Fibroblast of the conjunctiva (primary cell): ENCODE measurements around the gene CYB5D1.

ENCODE experiments used
- DNase-seq: peaks from one replicate; pipeline ENCODE4 v3.0.0-alpha.2; 2010; ENCODE audit warnings: low read depth

Gene CYB5D1

DNA sequence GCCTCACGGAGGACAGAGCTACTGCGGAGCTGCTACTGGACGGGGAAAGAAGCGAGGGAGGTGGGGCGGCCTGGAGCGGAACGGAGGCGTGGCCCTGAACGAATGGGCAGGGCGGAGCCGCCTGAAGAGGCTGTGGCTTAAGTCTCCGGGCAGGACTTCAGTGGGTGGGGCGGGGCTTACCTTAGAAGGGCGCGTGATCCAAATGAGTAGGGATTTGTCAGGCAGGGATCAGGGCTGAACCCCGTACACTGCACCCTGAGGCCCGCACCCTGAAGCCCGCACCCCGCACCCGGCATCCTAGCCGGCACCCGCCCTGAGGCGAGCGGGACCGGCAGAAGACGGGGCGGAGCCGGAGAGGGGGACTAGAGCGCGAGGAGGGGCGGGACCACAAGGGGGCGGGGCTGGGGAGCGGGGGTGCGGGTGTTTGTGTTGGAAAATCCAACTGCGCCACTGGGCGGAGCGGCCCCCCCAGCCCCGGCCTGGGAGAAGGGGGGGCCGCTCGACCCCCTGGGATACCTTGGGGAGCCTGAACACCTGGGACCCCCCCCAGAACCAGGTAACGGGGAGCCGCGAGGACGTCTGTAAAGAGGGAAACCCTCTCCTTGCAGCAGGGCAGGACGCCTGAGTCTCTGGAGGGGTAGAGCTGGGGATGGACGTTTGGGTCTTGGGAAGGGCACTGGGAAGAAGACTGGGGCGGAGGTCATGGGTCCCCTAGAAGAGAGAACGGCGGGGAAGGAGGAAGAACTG lies 23.8 kb upstream of the CYB5D1 start, which contains the start of gene KDM6B:
TSS of gene KDM6B (plus strand) at position 423 of the 747 bp plus-strand sequence. CDS start 11,338 bp downstream, outside the sequence.
- peak; percentile 84 for DNase-seq

DNA sequence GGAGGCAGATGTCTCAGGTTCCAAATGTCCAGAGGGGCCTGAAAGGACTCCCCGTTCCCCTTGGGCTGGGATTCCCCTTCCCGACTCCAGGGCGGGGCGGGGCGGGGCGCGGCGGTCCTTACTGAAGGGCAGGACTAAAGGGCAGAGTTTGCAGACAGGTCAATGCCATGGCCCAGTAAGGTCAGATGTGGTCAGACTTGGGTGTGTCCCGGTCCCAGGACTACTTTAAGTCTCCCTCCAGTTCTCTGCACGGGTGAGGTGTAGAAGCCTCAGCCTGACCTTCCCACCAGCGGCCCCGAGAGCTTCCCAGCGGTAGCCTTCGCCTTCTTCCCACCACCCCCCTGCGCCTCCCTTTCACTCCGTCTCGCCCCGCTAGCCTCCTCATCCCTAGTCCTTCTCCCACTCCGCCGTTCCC lies 23.3 kb upstream of the CYB5D1 start:
- DNase-seq: no peak

DNA sequence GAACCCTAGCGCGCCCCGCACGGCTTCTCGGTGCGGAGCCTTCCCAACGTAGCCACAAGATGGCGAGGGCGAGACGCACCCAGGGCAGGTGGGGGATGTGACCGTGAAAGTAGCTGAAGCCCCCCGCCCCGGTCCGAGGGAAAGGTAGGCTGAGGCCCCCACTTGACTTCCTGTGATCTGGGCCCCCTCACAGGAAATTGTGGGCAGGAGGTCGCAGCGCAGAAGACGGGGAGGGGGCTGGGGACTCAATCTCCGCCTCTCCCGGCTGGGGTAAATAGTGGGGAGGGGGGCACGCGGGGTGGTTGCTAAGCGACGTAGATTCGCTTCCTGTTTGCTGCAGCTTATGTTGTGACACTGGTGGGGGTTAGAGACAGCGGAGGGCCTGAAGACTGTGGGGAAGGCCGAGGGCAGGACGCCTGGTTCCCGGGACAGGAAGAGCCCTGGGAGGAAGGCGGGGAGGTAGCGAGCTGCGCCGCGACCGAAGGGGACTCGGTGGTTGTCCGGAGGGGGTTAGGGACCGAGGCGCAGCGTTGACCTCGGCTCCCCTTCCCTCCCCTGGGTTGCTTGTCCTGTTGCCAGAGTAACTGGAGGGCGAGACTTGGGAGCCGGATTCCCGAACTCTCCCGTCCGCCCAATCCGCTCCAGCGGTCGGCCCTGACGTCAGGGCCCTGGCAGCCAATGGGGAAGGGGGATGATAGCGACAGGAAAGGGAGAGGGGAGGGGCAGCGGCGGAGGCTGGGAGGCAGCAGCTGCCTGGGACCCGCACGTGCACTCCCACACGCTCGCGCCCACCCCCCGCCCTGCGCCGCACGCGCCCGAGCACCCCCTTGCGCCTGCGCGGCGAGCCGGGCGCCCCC lies 22.6 kb upstream of the CYB5D1 start:
- peak; percentile 97 for DNase-seq

DNA sequence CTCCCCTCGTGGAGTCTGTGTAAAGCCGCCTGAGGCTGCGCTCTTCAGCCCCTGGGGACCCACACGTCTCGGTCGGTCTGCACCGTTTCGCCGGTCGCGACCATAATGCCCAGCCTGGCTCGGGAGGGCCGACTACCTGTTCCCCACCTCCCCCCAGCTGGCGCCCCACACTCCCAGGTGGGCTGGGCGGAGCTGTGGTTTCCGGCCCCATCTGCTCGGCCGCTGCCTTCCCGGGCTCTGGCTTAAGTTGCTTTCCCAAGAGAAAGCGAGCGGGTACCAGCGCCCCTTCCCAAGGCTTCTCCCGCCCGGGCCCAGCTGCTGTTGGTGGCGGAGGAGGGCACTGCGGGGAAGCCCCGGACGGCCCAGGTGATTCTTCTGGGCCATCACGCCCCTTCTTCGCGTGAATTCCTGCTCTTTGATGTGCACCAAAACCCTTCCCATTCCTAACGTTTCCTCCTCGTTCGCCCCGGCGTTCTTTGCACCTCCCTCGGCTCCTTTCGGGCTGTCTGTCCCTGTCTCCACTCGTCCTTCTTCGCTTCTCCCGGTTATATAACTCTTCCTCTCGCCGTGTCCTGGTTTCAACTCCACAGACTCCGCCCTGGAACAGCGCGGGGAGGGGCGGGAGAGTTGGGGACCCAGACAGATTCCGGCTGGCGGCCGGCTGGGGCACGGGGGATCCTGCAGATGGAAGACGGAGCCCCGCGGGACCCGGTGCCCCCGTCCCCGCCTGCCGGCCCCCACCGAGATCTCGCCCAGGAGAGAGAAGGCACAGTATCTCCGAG lies 21.8 kb upstream of the CYB5D1 start:
- no peak for DNase-seq

GRCh38 chr17:7836596-7837407 lies 21.0 kb upstream of the CYB5D1 start:
- DNase-seq: peak; percentile 95

GRCh38 chr17:7837408-7838088 lies 20.3 kb upstream of the CYB5D1 start:
- DNase-seq: no peak

DNA sequence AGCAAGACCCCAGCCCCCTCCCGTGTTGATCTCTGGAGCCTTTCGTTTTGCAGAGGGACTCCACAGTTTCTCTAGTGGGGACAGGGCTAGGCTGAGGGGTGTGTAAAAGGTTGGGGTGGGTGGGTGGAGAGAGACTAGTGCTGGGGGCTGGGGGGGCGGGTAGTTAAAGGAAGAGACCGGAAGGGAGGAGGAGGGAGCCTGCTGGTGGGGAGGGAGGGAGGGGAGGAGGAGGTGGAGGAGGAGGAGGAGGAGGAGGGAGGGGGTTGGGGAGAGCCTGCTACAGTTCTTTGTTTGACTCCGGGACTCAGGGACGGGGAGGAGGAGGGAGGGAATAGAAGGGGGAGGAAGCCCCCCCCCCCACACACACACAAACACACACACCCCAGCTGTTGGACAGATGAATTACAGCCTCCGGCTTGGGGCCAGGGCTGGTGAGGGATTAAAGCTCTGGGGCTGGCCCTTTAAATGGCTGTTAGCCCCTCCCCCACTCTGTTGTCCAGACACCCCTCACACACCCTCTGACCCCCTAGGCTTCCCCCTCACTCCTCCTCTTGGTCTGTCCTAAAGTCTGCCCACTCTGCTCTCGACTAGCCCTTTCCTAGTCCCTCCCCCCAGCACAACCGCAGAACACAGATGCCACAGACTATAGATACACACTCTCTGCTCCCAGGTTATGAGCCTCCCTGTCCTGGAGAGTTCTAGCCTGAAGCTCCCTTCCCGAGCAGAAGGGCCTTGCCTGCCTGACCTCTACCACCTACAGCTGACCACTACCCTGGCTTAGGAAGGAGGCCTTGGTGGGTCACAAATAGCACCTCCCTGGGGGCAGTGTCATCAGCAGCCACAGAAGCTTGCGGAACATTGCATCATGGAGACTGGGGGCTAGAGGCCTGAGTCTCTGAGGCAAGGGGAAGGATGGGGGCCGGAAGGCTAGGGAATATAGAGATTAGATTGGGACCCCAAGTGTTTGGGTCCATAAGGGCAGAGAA lies 19.4 kb upstream of the CYB5D1 start:
- peak; percentile 69 for DNase-seq

DNA sequence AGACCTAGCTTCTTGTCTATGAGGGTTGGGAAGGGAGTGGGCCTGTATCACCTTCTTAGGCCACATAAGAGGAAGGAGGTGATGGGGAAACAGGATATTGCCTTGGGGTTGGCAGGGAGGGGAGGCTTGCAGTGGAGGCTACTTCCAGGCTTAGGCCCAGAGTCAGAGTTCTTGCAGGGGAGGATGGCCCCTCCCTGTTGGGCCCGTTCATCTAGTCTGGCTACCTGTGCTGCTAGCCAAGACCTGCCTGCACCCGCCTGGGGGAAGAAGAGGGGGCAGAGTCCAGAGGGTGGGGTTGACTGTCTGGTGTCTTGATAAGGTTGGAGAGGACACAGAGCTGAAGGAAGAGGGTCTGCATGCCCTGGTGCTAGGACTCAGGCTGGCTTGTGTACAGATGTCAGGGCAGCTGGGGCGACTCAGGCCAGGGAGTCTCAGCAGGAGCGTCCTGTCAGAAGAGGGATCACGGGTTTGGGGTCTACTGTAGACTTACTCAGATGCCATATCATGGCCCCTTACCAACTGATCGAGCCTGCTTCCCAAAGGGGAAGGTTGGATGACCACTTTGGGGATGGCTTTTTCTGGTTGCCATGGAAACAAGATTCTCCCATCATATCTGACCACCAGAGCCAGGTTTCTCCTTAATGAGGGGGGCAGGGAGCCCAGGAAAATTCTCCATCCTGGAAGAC lies 18.5 kb upstream of the CYB5D1 start:
- no peak for DNase-seq

GRCh38 chr17:7839876-7840261 lies 17.9 kb upstream of the CYB5D1 start:
- peak; percentile 45 for DNase-seq

DNA sequence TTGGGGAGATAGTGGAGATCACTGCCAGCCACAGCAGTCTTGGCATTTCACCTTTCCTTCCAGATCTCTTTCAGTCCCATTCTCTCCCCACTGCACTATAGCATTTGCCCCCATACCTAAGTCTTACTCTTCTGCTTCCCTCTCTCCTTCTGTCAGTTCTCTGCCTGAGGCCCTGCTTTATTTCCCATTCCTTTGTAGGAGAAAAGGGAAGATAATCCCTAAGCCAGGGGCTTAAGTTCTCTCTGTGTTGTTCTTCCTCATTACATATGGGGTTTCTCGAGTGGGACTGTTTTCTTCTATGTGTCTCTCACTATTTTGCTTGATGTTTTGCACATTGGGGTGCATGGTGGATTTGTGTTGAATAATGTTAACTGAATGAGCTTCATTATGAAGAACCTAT lies 17.4 kb upstream of the CYB5D1 start:
- DNase-seq: no peak

DNA sequence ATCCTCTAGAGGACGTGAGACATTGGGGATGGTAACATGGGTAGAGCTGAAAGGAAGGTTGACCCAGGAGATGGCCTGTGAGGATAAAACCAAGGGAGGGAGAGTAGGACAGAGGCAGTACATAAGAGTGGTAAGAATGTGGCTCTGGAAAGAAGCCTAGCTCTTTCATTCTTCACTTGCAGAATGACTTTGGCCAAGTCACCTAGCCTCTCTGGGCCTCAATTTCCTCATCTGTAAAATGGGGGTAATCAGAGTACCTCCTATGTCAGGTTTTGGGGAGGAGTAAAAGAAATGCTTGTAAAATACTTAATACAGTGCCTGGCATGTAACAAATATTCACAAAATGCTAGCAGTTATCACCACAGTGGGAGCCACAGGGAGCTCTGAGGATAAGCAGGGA lies 16.9 kb upstream of the CYB5D1 start:
- no peak for DNase-seq

GRCh38 chr17:7841396-7841914 lies 16.3 kb upstream of the CYB5D1 start:
- DNase-seq: peak; percentile 78

GRCh38 chr17:7841915-7842379 lies 15.9 kb upstream of the CYB5D1 start:
- DNase-seq: peak; percentile 69

- peak; percentile 68 for DNase-seq
Observed at GRCh38 chr17:7842380-7843256, 15.2 kb upstream of the CYB5D1 start.

DNA sequence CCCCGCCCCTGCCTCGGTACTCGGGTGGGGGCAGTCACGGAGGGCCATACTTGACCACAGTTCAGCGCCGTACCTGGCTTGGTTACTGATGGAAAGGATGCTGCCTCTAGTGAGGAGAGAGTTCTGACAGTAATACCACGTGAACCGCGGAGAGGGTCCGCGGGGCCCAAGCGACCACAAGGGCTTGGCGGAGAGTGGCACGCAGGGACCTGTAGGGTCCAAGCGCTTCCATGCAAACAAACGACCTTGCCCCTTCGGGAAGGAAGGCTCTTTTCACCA lies 14.6 kb upstream of the CYB5D1 start:
- DNase-seq: no peak

DNA sequence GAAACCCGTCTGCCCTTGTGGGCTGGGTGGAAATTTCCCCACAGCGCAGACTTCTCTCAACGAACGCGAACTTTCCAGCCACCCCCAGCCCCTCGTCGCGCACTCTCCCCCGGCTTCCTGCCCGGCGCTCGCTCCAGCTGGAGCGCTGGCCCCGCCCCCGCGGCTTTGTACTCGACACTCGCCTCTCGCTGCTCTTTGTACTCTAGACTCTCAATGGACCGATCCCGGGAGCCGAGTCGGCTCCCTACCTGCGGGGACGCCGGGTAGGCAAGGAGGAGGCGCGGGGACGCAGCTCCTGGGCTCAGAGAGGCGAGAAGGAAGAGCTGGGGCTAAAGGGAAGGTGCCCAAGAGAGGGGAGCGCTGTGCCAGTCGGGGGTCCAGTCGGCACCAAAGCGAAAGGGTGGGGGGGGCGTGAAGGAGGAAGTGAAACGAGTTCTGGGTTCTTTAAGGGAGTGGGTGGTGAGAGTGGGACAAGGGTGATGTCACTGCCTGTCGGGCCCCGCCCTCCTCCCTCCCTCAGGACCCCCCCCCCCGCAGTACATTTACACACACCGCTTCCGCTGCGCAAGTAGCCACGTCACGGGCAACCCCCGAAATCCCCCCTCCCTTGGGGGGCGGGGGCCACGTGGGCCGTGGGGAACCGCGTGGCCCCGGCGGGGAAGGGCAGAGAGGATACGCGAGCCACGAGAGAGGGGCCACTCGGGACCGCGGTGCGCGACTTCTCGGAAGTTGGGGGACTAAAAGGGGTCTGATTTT lies 14.1 kb upstream of the CYB5D1 start:
- DNase-seq: peak; percentile 70
